Hippocampal formation (tissue), 2 donors: ENCODE measurements around the gene SEC24D.
A peak's percentile ranks its signal among the peaks of the same experiment; 100 is the strongest.
"Not testable (repeated sequence)": the region's sequence is repeated elsewhere in the genome, so short reads cannot be mapped to it uniquely, and the experiment has no call there.

Experiments used
- DNase-seq, 2 donors: peaks; one replicate each; lab custom pipeline; 2025; lab: John Stamatoyannopoulos, UW

SEC24D gene

GRCh38 chr4:118835571-118836300 lies at the start of gene SEC24D:
Gene SEC24D, minus strand, starts transcription at chr4:118836126. Its CDS starts 2,430 bp downstream, at chr4:118833696.
- peak; percentile 62 to 80 for DNase-seq

GRCh38 chr4:118884716-118885115 lies 48.8 kb upstream of the SEC24D start:
- DNase-seq = no peak

- DNase-seq = no peak
Measured at GRCh38 chr4:118883861-118884260, 47.9 kb upstream of the SEC24D start.

GRCh38 chr4:118881512-118882146 lies 45.7 kb upstream of the SEC24D start:
- DNase-seq = no peak

- DNase-seq = no peak
Measured at GRCh38 chr4:118879409-118879808, 43.5 kb upstream of the SEC24D start.

GRCh38 chr4:118878507-118878906 lies 42.6 kb upstream of the SEC24D start:
- not testable (repeated sequence) for DNase-seq

- DNase-seq = no peak
Measured at GRCh38 chr4:118877797-118878196, 41.9 kb upstream of the SEC24D start.

GRCh38 chr4:118872181-118872580 lies 36.3 kb upstream of the SEC24D start:
- no peak for DNase-seq

- DNase-seq = no peak
Measured at GRCh38 chr4:118869808-118870342, 33.9 kb upstream of the SEC24D start.

- DNase-seq = no peak
Measured at GRCh38 chr4:118867311-118868067, 31.6 kb upstream of the SEC24D start.

- DNase-seq = no peak
Measured at GRCh38 chr4:118866442-118866841, 30.5 kb upstream of the SEC24D start.

GRCh38 chr4:118865091-118865708 lies 29.3 kb upstream of the SEC24D start:
- no peak for DNase-seq

GRCh38 chr4:118858779-118859178 lies 22.9 kb upstream of the SEC24D start:
- no peak for DNase-seq

- no peak for DNase-seq
Measured at GRCh38 chr4:118857760-118858159, 21.8 kb upstream of the SEC24D start.

GRCh38 chr4:118850488-118851173 lies 14.7 kb upstream of the SEC24D start:
- DNase-seq = no peak

GRCh38 chr4:118849867-118850487 lies 14.1 kb upstream of the SEC24D start:
- DNase-seq = no peak

GRCh38 chr4:118848901-118849300 lies 13.0 kb upstream of the SEC24D start:
- DNase-seq = no peak

- DNase-seq = no peak
Measured at GRCh38 chr4:118848242-118848641, 12.3 kb upstream of the SEC24D start.

- peak in 1 of 2 donors; percentile 30 for DNase-seq
Measured at GRCh38 chr4:118846979-118847378, 11.1 kb upstream of the SEC24D start.

- no peak for DNase-seq
Measured at GRCh38 chr4:118845552-118846050, 9.7 kb upstream of the SEC24D start.

GRCh38 chr4:118843237-118843636 lies 7.3 kb upstream of the SEC24D start:
- no peak for DNase-seq
